Ishikawa (cell line): ENCODE results near the gene IQSEC3.

Source experiments
- CEBPB ChIP-seq: IDR thresholded peaks from 2 replicates; pipeline ENCODE4 v1.6.1; 2012
- CREB1 ChIP-seq: IDR thresholded peaks from 2 replicates; pipeline ENCODE4 v1.6.1; 2012; ENCODE audit warnings: low read depth
- EGR1 ChIP-seq: IDR thresholded peaks from 2 replicates; pipeline ENCODE4 v1.6.1; 2012
- EP300 ChIP-seq: IDR thresholded peaks from 2 replicates; pipeline ENCODE4 v1.6.1; 2012; ENCODE audit warnings: borderline replicate concordance
- FOXM1 ChIP-seq: IDR thresholded peaks from 2 replicates; pipeline ENCODE4 v1.6.1; 2012; ENCODE audit warnings: low read depth, borderline replicate concordance
- RAD21 ChIP-seq: IDR thresholded peaks from 2 replicates; pipeline ENCODE4 v1.6.1; 2012; ENCODE audit warnings: low read depth
- TAF1 ChIP-seq: IDR thresholded peaks from 2 replicates; pipeline ENCODE4 v1.6.1; 2012; ENCODE audit warnings: low read depth, mild to moderate bottlenecking
- YY1 ChIP-seq: IDR thresholded peaks from 2 replicates; pipeline ENCODE4 v1.6.1; 2012; ENCODE audit warnings: low read depth
- TF ChIP-seq, protein P1 (sequence below): IDR thresholded peaks from 2 replicates; pipeline ENCODE4 v1.6.1; 2012

DNA sequence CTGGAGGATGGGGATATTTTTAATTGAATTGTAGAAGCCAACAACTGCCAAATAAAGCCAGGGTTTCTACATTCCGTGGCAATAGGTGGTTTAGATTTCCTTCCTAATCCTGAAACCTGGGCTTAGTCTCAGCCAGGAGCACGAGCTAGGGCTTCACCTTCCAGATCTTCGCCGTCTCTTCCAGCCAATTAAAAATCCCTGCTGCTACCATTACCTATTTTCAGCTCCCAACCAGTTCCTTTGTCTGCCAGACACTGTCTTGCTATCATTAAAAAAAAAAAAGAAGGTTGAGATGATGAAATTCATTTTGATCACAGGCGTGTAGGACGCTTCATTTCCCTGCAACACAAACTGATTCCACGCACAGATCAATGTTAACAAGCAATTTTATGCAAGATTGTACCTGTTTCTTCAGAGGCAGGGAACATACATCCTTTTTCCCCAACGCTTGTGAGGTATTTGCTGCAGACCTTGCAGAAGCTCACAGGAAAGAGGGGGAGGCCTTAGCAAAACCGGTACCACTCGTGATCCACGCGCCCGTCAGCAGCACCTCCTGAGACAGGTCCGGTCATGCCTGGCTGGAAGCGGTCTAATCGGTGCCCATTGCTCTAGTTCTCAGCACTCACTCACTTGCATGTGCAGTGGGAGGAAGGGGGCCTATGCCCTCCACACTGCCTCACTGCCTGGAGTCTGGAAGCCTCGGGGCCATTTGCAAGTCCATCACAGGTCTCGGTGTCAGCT is 82.3 kb downstream of the IQSEC3 start:
- no peak for TF ChIP-seq RAD21
- TF ChIP-seq TAF1: no peak
- TF ChIP-seq FOXM1: no peak
- TF ChIP-seq EP300: no peak
- no peak for TF ChIP-seq YY1
- no peak for TF ChIP-seq CREB1
- TF ChIP-seq, protein P1, sequence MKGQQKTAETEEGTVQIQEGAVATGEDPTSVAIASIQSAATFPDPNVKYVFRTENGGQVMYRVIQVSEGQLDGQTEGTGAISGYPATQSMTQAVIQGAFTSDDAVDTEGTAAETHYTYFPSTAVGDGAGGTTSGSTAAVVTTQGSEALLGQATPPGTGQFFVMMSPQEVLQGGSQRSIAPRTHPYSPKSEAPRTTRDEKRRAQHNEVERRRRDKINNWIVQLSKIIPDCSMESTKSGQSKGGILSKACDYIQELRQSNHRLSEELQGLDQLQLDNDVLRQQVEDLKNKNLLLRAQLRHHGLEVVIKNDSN: no peak
- no peak for TF ChIP-seq CEBPB
- no peak for TF ChIP-seq EGR1
